SKM-1 (cell line): ENCODE results near the gene ANGEL1.

Source experiments
- DNase-seq: peaks from one replicate; lab custom pipeline; 2025; ENCODE audit not compliant: unreplicated experiment; lab: John Stamatoyannopoulos, UW

The ANGEL1 gene

GRCh38 chr14:76812422-76813383 lies at the start of gene ANGEL1:
ANGEL1 (minus strand) TSS chr14:76812882; CDS start chr14:76812827, 55 bp downstream.
- DNase-seq = peak; percentile 38

GRCh38 chr14:76861574-76862255 lies 49.0 kb upstream of the ANGEL1 start:
- no peak for DNase-seq

- DNase-seq = no peak
Measured at GRCh38 chr14:76856769-76857168, 44.1 kb upstream of the ANGEL1 start.

GRCh38 chr14:76855066-76855465 lies 42.4 kb upstream of the ANGEL1 start:
- no peak for DNase-seq

- DNase-seq = no peak
Measured at GRCh38 chr14:76848879-76849278, 36.2 kb upstream of the ANGEL1 start.

- DNase-seq = peak; percentile 44
Measured at GRCh38 chr14:76846331-76847047, 33.8 kb upstream of the ANGEL1 start.

- DNase-seq = no peak
Measured at GRCh38 chr14:76844223-76844622, 31.5 kb upstream of the ANGEL1 start.

- no peak for DNase-seq
Measured at GRCh38 chr14:76842414-76842813, 29.7 kb upstream of the ANGEL1 start.

- DNase-seq = no peak
Measured at GRCh38 chr14:76837524-76837923, 24.8 kb upstream of the ANGEL1 start.

GRCh38 chr14:76836029-76836630 lies 23.4 kb upstream of the ANGEL1 start:
- DNase-seq = no peak

GRCh38 chr14:76834241-76834661 lies 21.6 kb upstream of the ANGEL1 start:
- no peak for DNase-seq

- no peak for DNase-seq
Measured at GRCh38 chr14:76833011-76833410, 20.3 kb upstream of the ANGEL1 start.

- DNase-seq = no peak
Measured at GRCh38 chr14:76832503-76832988, 19.9 kb upstream of the ANGEL1 start.

- DNase-seq = no peak
Measured at GRCh38 chr14:76830556-76830955, 17.9 kb upstream of the ANGEL1 start.

GRCh38 chr14:76829650-76830421 lies 17.2 kb upstream of the ANGEL1 start:
- DNase-seq = no peak

- no peak for DNase-seq
Measured at GRCh38 chr14:76829013-76829365, 16.3 kb upstream of the ANGEL1 start.

- DNase-seq = no peak
Measured at GRCh38 chr14:76828339-76829012, 15.8 kb upstream of the ANGEL1 start.

- DNase-seq = no peak
Measured at GRCh38 chr14:76827696-76828296, 15.1 kb upstream of the ANGEL1 start.

- DNase-seq = no peak
Measured at GRCh38 chr14:76826122-76826521, 13.4 kb upstream of the ANGEL1 start, which contains the start of gene LRRC74A. LRRC74A (plus strand) TSS chr14:76826408; CDS start chr14:76826698, 290 bp downstream.
